Measurements from ENCODE around the gene BTN1A1.
A peak's percentile ranks its signal among the peaks of the same experiment; 100 is the strongest.
"Not testable (repeated sequence)": the region's sequence is repeated elsewhere in the genome, so short reads cannot be mapped to it uniquely, and the experiment has no call there.

The BTN1A1 gene

DNA sequence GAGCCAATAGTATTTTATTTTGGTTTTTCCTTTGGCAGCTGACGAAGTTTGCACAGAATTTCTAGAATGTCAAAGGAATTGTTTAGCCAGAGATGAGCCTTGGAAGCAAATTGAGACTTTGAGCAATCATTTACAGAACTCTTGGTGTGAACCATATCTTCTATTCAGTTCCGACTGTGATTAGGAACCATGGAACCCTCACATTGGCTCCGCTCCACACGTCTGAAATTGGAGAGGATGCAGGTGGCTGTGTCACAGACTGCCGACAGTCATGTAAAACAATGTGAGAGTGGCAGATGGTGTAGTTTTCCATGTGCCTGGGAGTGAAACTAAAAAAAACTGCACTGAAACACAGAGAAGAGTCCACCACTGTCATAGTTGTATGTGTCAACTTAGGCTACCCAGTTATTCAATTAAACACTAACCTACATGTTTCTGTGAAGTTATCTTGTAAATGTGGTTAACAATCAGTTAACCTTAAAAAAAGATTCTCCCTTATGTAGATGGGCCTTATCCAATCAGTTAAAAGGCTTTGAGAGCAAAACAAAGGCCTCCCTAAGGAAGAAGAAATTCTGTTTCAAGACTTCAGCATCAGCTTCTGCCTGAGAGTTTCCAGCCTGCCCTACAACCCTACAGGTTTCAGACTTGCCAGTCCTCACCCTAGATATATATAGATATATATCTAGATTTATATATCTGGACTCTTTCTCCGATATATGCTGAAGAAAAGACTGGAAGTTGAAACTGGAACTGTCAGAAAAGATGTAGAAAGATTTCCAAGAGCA lies 34.8 kb downstream of the BTN1A1 start:
- Histone ChIP-seq H3K9ac (ENCODE audit: low read length) (no peak overlapping the region), H3K4me3 (ENCODE audit: low read length) (no peak overlapping the region), H3K36me3 (ENCODE audit: control insufficient read depth, insufficient read depth, low read length) (no peaks in the 10 kb centered on the region), H3K27me3 (ENCODE audit: control insufficient read depth, insufficient read depth, low read length) (no peaks in the 10 kb centered on the region), H3K9me3 (ENCODE audit: control insufficient read depth, low read length) (no peaks in the 10 kb centered on the region), H3K4me1 (ENCODE audit: control insufficient read depth, insufficient read depth, low read length) (peaks cover 15% of the 10 kb centered on the region)

DNA sequence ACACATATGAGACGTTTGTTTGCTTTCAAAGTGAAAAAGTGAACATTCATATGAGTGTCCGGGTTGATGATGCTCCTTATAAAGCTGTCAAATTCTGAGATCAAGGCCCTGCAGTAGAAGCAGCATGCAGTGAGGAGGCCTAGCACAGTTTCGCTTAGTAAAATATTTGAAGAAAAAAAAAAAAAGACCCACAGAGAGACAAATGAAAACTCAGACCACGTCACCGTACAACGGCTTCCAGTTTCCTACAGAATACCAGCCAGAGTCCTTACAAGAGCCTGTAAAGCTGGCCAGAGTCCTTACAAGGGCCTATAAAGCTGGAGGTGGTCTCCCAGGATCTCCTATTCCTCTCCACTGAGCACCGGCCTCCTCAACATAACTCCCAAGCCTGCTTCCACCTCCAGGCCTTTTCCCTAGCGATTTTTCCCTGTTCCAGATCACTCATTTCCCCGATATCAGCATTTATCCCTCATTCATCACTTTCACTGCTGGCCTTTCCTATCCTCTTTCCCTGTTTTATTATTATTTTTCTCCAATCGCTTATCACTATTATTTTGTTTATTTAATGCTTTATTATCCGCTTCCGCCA lies 36.6 kb downstream of the BTN1A1 start:
- Histone ChIP-seq H3K9me3 (ENCODE audit: control insufficient read depth, low read length) (no peaks in the 10 kb centered on the region), H3K27me3 (ENCODE audit: control insufficient read depth, insufficient read depth, low read length) (no peaks in the 10 kb centered on the region), H3K9ac (ENCODE audit: low read length) (peak overlapping the region; percentile 96), H3K4me3 (ENCODE audit: low read length) (peak overlapping the region; percentile 71), H3K36me3 (ENCODE audit: control insufficient read depth, insufficient read depth, low read length) (no peaks in the 10 kb centered on the region), H3K4me1 (ENCODE audit: control insufficient read depth, insufficient read depth, low read length) (peaks cover 15% of the 10 kb centered on the region)

DNA sequence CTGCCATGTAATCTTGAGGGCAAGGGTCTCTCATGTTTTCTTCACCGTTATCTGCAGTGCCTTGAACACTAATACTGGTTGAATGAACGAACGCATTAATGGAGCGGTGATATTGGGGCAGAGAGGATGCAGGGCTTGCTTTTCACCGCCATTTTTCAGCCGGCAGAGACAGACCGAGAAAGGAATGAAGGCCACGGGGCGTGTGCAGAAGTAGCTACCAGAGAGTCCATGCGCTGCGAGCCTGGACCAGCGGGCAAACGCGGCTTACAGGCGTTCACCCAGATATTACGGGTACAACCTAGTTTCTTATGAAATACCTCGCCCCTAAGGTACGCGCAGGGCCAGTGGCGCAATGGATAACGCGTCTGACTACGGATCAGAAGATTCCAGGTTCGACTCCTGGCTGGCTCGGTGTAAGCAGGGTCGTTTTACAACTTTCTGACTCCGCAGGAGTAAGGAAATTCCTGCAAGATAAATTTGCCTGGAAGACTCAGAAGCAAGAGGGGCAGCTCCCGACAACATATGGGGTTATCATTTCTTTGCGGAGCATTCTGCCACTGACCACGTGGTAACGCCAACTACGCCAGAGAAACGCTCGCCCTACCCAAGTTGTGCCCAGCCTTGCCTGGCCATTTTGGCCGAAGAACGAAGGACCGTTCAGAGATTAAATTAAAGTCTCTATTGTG lies 37.2 kb downstream of the BTN1A1 start:
- H3K27me3 ChIP-seq (ENCODE audit: control insufficient read depth, insufficient read depth, low read length): no peaks in the 10 kb centered on the region
- H3K9me3 ChIP-seq (ENCODE audit: control insufficient read depth, low read length): no peaks in the 10 kb centered on the region
- peak overlapping the region; percentile 96 for H3K9ac ChIP-seq (ENCODE audit: low read length)
- peak overlapping the region; percentile 71 for H3K4me3 ChIP-seq (ENCODE audit: low read length)
- peaks cover 15% of the 10 kb centered on the region for H3K4me1 ChIP-seq (ENCODE audit: control insufficient read depth, insufficient read depth, low read length)
- no peaks in the 10 kb centered on the region for H3K36me3 ChIP-seq (ENCODE audit: control insufficient read depth, insufficient read depth, low read length)

DNA sequence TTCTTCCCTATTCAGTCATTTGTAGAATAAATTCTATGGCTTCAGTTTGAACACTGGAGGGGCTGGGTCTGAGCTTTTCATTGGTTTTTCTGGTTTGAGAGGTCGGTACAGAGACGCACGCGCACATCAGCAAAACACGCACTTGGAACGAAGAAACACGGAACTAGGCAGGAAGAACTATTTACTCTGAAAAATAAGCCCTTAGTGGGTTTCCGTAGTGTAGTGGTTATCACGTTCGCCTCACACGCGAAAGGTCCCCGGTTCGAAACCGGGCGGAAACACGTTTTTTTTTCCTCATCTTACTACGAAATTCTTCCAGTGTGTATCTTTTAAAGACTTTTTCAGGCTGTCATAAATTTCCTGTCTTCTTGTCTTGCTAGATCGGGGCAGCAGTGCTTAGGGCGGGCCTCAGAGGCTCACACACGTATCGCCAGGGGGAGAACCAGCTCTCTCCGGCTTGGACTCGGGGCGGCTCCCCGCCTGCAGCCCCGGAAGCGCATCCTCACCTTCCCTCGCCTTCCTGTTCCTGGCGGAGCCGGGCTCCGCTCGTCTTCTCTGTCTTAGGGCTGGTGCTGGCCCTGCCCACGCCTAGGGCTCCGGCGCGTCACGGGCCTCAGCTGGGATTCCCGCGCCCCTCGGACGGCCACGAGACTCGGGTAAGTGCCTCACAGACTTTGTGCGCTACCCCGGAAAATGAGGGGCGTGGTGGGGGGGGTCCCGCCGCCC lies 37.9 kb downstream of the BTN1A1 start, which contains the start of gene HMGN4:
Gene HMGN4, plus strand, starts transcription at position 521 of the 726 bp plus-strand sequence. CDS start 6,841 bp downstream, outside the sequence.
- Histone ChIP-seq H3K36me3 (ENCODE audit: control insufficient read depth, insufficient read depth, low read length) (no peaks in the 10 kb centered on the region), H3K4me1 (ENCODE audit: control insufficient read depth, insufficient read depth, low read length) (peaks cover 15% of the 10 kb centered on the region), H3K27me3 (ENCODE audit: control insufficient read depth, insufficient read depth, low read length) (no peaks in the 10 kb centered on the region), H3K9me3 (ENCODE audit: control insufficient read depth, low read length) (no peaks in the 10 kb centered on the region), H3K4me3 (ENCODE audit: low read length) (peak within 1 kb of the TSS; percentile 71), H3K9ac (ENCODE audit: low read length) (peak within 1 kb of the TSS; percentile 96)

DNA sequence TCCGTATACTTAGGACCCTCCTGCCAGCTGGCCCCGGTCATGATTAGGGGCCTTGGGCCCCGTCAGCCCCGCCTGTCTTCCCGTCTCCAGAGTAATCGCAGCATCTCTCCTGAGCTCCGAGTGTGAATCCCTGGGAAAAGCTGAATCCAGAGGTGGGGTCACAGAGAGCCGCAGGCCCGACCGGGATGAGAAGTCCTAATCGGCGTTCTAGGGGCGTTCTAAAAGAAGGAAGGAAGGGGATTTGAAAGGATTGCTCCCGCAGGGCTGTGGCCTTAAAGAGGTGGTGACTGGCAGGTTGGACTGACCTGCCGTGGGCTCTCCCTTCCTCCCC lies 38.4 kb downstream of the BTN1A1 start:
- Histone ChIP-seq H3K27me3 (ENCODE audit: control insufficient read depth, insufficient read depth, low read length) (no peaks in the 10 kb centered on the region), H3K4me1 (ENCODE audit: control insufficient read depth, insufficient read depth, low read length) (peaks cover 15% of the 10 kb centered on the region), H3K9ac (ENCODE audit: low read length) (peak overlapping the region; percentile 96), H3K36me3 (ENCODE audit: control insufficient read depth, insufficient read depth, low read length) (no peaks in the 10 kb centered on the region), H3K4me3 (ENCODE audit: low read length) (peak overlapping the region; percentile 71), H3K9me3 (ENCODE audit: control insufficient read depth, low read length) (no peaks in the 10 kb centered on the region)

DNA sequence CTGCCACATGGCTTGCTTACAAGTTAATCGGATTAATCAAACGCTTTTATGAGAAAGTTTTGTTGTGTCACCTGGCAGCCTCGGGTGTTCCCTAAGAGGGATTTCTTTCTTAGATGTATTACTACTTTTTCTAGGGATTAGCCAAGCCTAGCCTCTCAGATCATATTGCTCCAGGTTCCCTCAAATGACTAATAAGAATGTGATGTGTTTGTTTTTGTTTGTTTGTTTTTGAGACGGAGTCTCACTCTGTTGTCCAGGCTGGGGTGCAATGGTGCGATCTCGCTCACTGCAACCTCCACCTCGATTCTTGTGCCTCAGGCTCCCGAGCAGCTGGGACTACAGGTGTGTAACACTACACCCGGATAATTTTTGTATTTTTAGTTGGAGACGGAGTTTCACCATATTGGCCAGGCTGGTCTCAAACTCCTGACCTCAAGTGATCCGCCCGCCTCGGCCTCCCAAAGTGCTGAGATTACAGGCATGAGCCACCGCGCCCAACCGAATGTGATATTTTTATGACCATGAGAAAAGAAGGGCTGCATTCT lies 39.0 kb downstream of the BTN1A1 start:
- Histone ChIP-seq H3K9me3 (ENCODE audit: control insufficient read depth, low read length) (no peaks in the 10 kb centered on the region), H3K9ac (ENCODE audit: low read length) (peak overlapping the region; percentile 96), H3K4me3 (ENCODE audit: low read length) (peak overlapping the region; percentile 71), H3K36me3 (ENCODE audit: control insufficient read depth, insufficient read depth, low read length) (no peaks in the 10 kb centered on the region), H3K27me3 (ENCODE audit: control insufficient read depth, insufficient read depth, low read length) (no peaks in the 10 kb centered on the region), H3K4me1 (ENCODE audit: control insufficient read depth, insufficient read depth, low read length) (peaks cover 15% of the 10 kb centered on the region)

DNA sequence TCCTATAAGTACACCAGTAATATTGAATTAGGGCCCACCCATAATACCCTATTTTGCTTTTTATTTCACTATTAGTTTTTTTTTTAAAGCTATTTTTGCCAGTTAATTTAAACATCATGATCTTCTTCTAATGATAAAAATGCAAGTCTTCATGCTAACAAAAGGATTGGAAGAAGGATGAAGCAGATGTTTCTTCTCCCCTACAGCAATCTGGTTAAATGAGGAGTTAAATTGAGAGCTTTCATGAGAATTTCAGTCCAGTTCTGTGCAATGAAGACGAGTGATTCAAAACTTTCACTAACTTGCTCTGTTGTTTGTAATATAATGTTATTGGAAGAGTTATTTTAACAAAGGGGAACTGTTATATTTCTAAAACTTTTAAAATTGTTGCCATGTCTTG lies 41.5 kb downstream of the BTN1A1 start:
- no peaks in the 10 kb centered on the region for H3K36me3 ChIP-seq (ENCODE audit: control insufficient read depth, insufficient read depth, low read length)
- no peaks in the 10 kb centered on the region for H3K27me3 ChIP-seq (ENCODE audit: control insufficient read depth, insufficient read depth, low read length)
- no peak overlapping the region for H3K4me3 ChIP-seq (ENCODE audit: low read length)
- no peak overlapping the region for H3K9ac ChIP-seq (ENCODE audit: low read length)
- no peaks in the 10 kb centered on the region for H3K9me3 ChIP-seq (ENCODE audit: control insufficient read depth, low read length)
- H3K4me1 ChIP-seq (ENCODE audit: control insufficient read depth, insufficient read depth, low read length): peaks cover 13% of the 10 kb centered on the region

DNA sequence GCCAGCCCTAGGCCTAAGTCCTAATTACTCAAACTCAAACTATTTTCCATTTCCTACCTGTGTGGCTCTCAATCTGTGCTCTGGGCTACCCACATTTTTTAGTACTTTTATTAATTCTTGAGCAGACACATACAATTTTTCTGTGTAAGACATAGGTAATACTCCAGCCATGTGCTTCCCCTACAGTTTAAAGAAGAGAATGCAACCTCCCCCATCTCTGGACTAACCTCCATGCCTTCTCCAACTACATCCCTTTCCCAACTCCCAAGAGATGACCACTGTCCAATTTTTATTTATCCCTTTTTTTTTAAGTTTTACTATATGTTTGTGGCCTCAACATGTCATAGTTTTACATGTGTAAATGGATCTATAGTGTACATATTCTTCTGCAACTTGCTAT lies 43.9 kb downstream of the BTN1A1 start:
- Histone ChIP-seq H3K27me3 (ENCODE audit: control insufficient read depth, insufficient read depth, low read length) (no peaks in the 10 kb centered on the region), H3K9me3 (ENCODE audit: control insufficient read depth, low read length) (no peaks in the 10 kb centered on the region), H3K4me1 (ENCODE audit: control insufficient read depth, insufficient read depth, low read length) (peaks cover 3% of the 10 kb centered on the region), H3K9ac (ENCODE audit: low read length) (no peak overlapping the region), H3K4me3 (ENCODE audit: low read length) (no peak overlapping the region), H3K36me3 (ENCODE audit: control insufficient read depth, insufficient read depth, low read length) (no peaks in the 10 kb centered on the region)

DNA sequence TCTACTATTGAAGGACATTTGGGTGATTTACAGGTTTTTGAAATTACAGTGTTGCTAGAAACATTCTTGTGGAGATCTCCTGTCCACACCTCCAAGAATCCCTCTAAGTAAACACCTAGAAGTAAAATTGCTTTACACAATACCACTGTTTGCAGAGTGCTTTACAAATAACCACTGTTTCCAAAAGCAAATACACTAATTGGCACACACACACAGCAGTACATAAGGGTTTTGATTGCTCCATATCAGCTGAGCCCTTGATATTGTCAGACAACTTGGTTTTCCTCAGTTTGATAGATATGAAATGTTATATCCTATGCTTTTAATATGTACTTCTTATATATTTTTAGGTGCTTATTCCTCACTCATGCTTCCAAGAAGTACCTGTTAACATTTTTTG lies 44.4 kb downstream of the BTN1A1 start:
- H3K27me3 ChIP-seq (ENCODE audit: control insufficient read depth, insufficient read depth, low read length): no peaks in the 10 kb centered on the region
- no peak overlapping the region for H3K4me3 ChIP-seq (ENCODE audit: low read length)
- H3K9me3 ChIP-seq (ENCODE audit: control insufficient read depth, low read length): no peaks in the 10 kb centered on the region
- H3K36me3 ChIP-seq (ENCODE audit: control insufficient read depth, insufficient read depth, low read length): no peaks in the 10 kb centered on the region
- no peak overlapping the region for H3K9ac ChIP-seq (ENCODE audit: low read length)
- H3K4me1 ChIP-seq (ENCODE audit: control insufficient read depth, insufficient read depth, low read length): no peaks in the 10 kb centered on the region

DNA sequence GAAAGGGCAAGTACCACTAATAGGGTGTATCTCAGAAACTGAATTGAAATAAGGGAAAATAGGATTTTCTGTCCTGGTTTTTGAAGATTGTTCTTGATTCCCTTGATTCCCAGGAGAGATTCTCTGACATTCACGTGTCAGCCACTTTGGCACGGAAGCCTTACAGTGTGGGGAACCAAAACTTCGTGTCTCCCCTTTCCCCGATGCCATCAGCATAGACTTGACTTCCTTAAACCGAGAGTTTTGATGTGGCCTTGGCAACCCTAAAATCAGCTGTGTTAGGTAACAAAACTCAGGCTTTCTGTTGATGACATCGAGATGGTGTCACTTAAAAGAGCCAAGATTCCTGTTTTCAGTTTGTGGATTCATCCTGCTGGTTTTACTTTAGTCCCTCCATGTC lies 45.5 kb downstream of the BTN1A1 start:
- no peaks in the 10 kb centered on the region for H3K4me1 ChIP-seq (ENCODE audit: control insufficient read depth, insufficient read depth, low read length)
- no peaks in the 10 kb centered on the region for H3K27me3 ChIP-seq (ENCODE audit: control insufficient read depth, insufficient read depth, low read length)
- H3K9ac ChIP-seq (ENCODE audit: low read length): no peak overlapping the region
- no peaks in the 10 kb centered on the region for H3K36me3 ChIP-seq (ENCODE audit: control insufficient read depth, insufficient read depth, low read length)
- no peaks in the 10 kb centered on the region for H3K9me3 ChIP-seq (ENCODE audit: control insufficient read depth, low read length)
- no peak overlapping the region for H3K4me3 ChIP-seq (ENCODE audit: low read length)

DNA sequence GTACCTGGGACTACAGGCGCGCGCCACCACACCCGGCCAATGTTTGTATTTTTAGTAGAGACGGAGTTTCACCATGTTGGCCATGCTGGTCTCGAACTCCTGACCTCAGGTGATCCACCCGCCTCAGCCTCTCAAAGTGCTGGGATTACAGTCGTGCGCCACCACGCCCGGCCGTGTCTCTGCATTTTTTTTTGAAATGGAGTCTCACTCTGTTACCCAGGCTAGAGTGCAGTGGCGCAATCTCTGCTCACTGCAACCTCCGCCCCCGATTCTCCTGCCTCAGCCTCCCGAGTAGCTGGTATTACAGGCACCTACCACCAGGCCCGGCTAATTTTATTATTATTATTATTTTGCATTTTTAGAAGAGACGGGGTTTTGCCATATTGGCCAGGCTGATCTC lies 47.3 kb downstream of the BTN1A1 start:
- H3K9ac ChIP-seq (ENCODE audit: low read length); H3K4me3 ChIP-seq (ENCODE audit: low read length); H3K9me3 ChIP-seq (ENCODE audit: control insufficient read depth, low read length); H3K4me1 ChIP-seq (ENCODE audit: control insufficient read depth, insufficient read depth, low read length); H3K36me3 ChIP-seq (ENCODE audit: control insufficient read depth, insufficient read depth, low read length); H3K27me3 ChIP-seq (ENCODE audit: control insufficient read depth, insufficient read depth, low read length): not testable (repeated sequence)

Data from mucosa of stomach (tissue), 1 donor.